ENCODE measurements around the gene SLC1A5.

Gene SLC1A5

DNA sequence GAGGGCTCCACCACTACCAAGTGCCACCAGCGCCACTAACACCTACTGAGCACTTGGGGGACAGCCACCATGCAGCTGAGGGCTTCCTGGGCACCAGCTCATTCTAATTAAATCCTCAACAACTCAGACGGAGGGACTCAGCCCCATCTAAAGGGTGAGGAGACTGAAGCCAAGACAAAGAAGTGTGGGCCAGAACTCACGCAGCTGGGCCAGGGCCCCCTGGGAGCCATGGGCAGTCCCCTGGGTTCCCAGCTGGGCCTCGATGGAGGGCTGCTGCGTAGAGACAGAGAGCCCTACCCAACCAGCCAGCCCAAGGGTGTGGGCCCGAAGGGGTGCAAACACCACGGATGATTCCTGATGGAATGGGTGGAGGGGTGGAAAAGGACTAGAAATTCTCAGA, 58.7 kb downstream of the SLC1A5 start:
- Histone ChIP-seq H3K4me1 (ENCODE audit: control insufficient read depth, insufficient read depth, low read length) (no peaks in the 10 kb centered on the region), H3K9me3 (ENCODE audit: control insufficient read depth, insufficient read depth, low read length) (no peaks in the 10 kb centered on the region), H3K27me3 (ENCODE audit: control insufficient read depth, insufficient read depth, low read length) (no peaks in the 10 kb centered on the region), H3K36me3 (ENCODE audit: control insufficient read depth, insufficient read depth, low read length) (peaks cover 96% of the 10 kb centered on the region), H3K27ac (ENCODE audit: low read depth, low read length) (no peak overlapping the region), H3K4me3 (ENCODE audit: low read depth, low read length) (no peak overlapping the region), H3K9ac (ENCODE audit: low read depth, low read length) (no peak overlapping the region)

DNA sequence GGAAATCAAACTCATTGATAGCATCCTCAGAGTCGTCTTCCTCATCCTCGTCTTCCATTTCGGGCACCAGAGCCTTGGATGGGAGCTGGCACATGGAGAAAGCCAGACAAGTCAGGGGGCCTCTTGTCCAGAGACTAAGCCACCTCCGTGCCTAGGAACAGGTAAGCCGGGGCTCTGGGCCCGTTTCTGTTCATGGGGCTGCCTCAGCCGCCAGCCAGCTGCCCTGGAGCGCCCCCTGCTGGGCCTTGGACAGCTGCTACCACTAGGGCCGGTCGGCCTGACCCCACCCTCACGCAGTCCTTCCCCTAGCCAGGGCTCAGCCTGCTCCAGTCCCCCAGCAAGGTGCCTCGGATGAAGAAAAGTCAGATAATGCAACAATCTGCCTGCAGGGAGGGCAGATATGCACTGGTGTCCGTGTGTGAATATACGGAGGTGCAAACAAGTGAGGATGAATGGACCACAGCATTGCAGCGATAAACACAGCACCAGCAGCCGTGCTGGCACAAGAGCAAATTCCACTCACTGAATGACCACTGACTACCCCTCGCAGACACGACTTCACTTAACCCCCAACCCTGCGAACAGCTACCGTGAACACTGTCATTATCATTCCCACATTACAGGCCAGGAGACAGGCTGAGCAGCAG, 59.6 kb downstream of the SLC1A5 start:
- Histone ChIP-seq H3K27me3 (ENCODE audit: control insufficient read depth, insufficient read depth, low read length) (no peaks in the 10 kb centered on the region), H3K4me3 (ENCODE audit: low read depth, low read length) (no peak overlapping the region), H3K9ac (ENCODE audit: low read depth, low read length) (no peak overlapping the region), H3K4me1 (ENCODE audit: control insufficient read depth, insufficient read depth, low read length) (no peaks in the 10 kb centered on the region), H3K9me3 (ENCODE audit: control insufficient read depth, insufficient read depth, low read length) (no peaks in the 10 kb centered on the region), H3K27ac (ENCODE audit: low read depth, low read length) (no peak overlapping the region), H3K36me3 (ENCODE audit: control insufficient read depth, insufficient read depth, low read length) (peaks cover 97% of the 10 kb centered on the region)

DNA sequence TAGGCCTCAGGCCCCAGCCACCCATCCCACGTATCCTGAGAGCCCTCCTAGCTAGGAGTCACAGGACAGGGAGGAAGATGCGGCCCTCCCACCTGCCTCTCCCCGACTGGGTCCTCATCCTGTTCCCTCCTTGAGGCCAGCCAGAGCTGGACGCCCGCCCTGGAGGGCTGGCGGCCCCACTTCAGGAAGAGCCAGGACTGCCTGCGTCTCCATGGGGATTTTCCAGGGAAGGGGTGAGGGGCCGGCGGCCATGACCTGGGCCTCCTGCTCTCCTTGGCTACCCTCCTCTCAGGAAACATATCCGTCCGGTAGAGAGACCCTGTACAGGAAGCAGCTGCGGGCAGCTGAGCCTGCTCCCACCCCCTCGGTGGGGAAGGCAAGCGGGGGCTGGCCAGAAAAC, 60.2 kb downstream of the SLC1A5 start:
- Histone ChIP-seq H3K36me3 (ENCODE audit: control insufficient read depth, insufficient read depth, low read length) (peaks cover 97% of the 10 kb centered on the region), H3K4me1 (ENCODE audit: control insufficient read depth, insufficient read depth, low read length) (no peaks in the 10 kb centered on the region), H3K27me3 (ENCODE audit: control insufficient read depth, insufficient read depth, low read length) (no peaks in the 10 kb centered on the region), H3K9ac (ENCODE audit: low read depth, low read length) (no peak overlapping the region), H3K4me3 (ENCODE audit: low read depth, low read length) (no peak overlapping the region), H3K9me3 (ENCODE audit: control insufficient read depth, insufficient read depth, low read length) (no peaks in the 10 kb centered on the region), H3K27ac (ENCODE audit: low read depth, low read length) (peak overlapping the region; percentile 28)

DNA sequence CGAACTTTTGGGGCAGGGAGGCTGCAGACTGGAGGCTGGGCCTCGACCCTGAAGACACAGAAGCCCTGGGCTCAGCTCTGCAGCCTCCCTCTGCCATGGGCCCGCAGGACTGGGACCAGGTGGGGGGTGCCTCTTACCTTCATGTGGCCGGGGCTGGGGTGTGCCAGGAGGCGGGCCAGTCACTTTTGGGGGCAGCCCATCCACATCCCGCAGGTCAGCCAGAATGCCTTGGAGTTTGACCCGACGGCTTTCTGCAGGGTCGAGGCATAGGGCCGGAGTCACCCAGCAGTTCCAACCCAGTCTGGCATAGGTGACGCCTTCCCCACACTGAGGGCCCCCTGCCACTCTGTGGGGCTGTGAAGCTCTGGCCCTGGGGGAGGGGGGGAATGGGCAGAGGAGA, 60.6 kb downstream of the SLC1A5 start:
- no peaks in the 10 kb centered on the region for H3K9me3 ChIP-seq (ENCODE audit: control insufficient read depth, insufficient read depth, low read length)
- no peaks in the 10 kb centered on the region for H3K27me3 ChIP-seq (ENCODE audit: control insufficient read depth, insufficient read depth, low read length)
- no peaks in the 10 kb centered on the region for H3K4me1 ChIP-seq (ENCODE audit: control insufficient read depth, insufficient read depth, low read length)
- no peak overlapping the region for H3K4me3 ChIP-seq (ENCODE audit: low read depth, low read length)
- H3K36me3 ChIP-seq (ENCODE audit: control insufficient read depth, insufficient read depth, low read length) = peaks cover 97% of the 10 kb centered on the region
- no peak overlapping the region for H3K9ac ChIP-seq (ENCODE audit: low read depth, low read length)
- no peak overlapping the region for H3K27ac ChIP-seq (ENCODE audit: low read depth, low read length)

DNA sequence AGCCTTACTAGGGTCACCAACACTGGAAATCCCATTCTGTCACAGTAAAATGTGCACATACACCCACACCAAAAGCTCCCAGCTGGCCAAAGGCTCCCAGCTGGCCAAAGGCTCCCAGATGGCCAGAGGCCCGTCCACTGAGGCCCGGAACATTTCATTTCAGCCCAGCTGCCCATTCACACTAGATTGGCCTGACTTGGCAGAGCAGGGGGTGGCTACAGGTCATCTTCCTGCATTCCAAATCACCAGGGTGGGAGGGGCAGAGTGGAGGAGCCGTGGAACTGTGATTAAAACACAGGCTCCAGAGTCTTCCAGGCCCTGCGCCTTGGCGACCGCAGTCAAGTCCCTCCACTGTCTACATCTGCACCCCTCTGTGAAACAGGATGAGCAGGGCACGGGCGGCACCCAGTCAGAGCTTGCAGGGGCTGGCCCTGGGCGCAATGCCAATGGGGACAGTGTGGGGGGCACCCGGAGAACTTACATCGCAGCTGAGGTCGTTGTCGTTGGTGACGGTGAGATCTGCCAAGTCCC, 61.4 kb downstream of the SLC1A5 start:
- Histone ChIP-seq H3K36me3 (ENCODE audit: control insufficient read depth, insufficient read depth, low read length) (peaks cover 97% of the 10 kb centered on the region), H3K4me1 (ENCODE audit: control insufficient read depth, insufficient read depth, low read length) (no peaks in the 10 kb centered on the region), H3K9ac (ENCODE audit: low read depth, low read length) (no peak overlapping the region), H3K27me3 (ENCODE audit: control insufficient read depth, insufficient read depth, low read length) (no peaks in the 10 kb centered on the region), H3K27ac (ENCODE audit: low read depth, low read length) (no peak overlapping the region), H3K9me3 (ENCODE audit: control insufficient read depth, insufficient read depth, low read length) (no peaks in the 10 kb centered on the region), H3K4me3 (ENCODE audit: low read depth, low read length) (no peak overlapping the region)

DNA sequence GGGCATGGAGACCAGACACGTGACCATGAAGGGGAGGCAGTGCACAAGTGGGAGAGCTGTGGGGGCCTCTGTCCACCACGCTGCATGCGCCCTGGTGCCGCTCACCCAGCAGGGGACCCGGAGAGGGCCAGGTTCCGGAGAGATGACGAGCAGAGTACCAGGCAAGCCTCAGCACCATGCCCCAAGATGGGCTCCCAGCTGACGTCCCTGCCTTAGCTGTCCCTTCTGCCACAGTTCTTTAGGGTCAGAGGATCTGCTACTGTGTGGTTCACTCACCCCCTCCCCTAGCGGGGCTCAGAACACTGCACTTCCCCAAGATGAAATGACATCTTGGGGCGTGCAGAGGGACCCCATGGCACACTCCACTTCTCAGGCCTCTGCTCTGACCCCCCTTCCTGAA, 61.8 kb downstream of the SLC1A5 start:
- Histone ChIP-seq H3K36me3 (ENCODE audit: control insufficient read depth, insufficient read depth, low read length) (peaks cover 97% of the 10 kb centered on the region), H3K9me3 (ENCODE audit: control insufficient read depth, insufficient read depth, low read length) (no peaks in the 10 kb centered on the region), H3K27ac (ENCODE audit: low read depth, low read length) (no peak overlapping the region)

DNA sequence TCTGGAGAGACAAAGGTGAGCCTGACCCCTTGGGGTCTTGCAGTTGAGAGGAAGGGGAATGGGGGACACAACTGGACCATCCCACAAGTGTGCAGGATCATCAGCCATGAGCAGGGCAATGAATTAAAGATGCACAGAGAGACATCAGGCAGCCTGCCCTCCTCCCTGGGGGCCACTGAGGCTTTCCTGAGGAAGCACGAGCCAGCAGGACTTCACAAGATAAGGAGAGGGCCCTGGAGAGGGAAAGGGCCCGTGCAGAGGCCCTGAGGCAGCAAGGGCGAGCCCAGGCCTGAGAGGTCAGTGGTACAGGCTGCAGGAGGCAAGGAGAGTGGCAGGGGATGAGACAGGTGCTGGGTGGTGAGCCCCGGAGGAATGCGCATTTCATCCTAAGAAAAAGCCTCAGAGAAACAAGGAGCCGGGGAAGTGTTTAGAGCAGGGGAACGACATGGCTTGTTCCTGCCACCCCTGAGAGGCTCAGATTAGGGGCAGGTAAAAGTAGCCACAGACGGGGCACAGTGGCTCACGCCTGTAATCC, 62.5 kb downstream of the SLC1A5 start:
- Histone ChIP-seq H3K36me3 (ENCODE audit: control insufficient read depth, insufficient read depth, low read length) (peaks cover 97% of the 10 kb centered on the region), H3K4me1 (ENCODE audit: control insufficient read depth, insufficient read depth, low read length) (no peaks in the 10 kb centered on the region), H3K27me3 (ENCODE audit: control insufficient read depth, insufficient read depth, low read length) (no peaks in the 10 kb centered on the region), H3K9ac (ENCODE audit: low read depth, low read length) (no peak overlapping the region), H3K4me3 (ENCODE audit: low read depth, low read length) (no peak overlapping the region), H3K9me3 (ENCODE audit: control insufficient read depth, insufficient read depth, low read length) (no peaks in the 10 kb centered on the region), H3K27ac (ENCODE audit: low read depth, low read length) (no peak overlapping the region)

More for the DNA sequence above, 61.8 kb downstream of the SLC1A5 start:
- Histone ChIP-seq H3K4me1 (ENCODE audit: control insufficient read depth, insufficient read depth, low read length) (no peaks in the 10 kb centered on the region), H3K4me3 (ENCODE audit: low read depth, low read length) (no peak overlapping the region), H3K27me3 (ENCODE audit: control insufficient read depth, insufficient read depth, low read length) (no peaks in the 10 kb centered on the region), H3K9ac (ENCODE audit: low read depth, low read length) (no peak overlapping the region)

DNA sequence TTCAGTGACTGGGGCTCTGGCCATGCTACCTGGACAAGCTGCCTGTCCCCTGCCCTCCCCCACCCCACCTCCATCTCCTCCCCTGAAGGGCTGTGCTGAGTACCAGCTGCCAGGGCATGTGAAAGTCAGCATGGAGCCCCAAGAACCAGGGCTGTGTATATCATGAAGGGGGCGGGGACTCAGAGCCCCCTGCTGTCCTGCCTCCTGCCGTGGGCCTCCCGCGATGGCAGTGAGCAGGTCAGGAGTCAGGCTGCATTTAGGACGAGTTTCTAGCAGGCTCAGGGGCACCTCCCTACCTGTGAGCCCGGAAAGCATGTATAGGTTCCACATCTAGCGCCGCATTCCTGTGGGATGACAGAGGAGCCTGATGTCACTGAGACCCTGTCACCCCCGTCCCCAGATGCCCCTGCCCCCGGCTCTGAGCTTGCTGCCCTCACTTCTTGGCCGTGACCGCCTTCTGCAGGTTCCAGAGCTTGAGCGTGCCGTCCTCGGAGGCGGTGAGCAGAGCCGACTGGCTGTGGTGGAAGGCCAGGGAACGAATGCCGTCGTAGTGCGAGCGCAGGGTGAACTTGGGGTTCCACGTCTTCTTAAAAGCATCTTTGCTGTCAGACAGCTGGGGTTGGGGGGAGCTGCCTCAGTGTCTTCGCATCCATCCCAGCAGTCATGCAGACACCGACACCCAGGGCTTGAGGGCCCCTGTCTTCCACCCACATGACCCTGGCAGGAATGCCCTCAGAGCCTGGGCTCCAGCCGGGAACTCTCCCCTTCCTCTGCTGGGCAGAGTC, 63.2 kb downstream of the SLC1A5 start:
- H3K9ac ChIP-seq (ENCODE audit: low read depth, low read length) = no peak overlapping the region
- peaks cover 98% of the 10 kb centered on the region for H3K36me3 ChIP-seq (ENCODE audit: control insufficient read depth, insufficient read depth, low read length)
- no peak overlapping the region for H3K4me3 ChIP-seq (ENCODE audit: low read depth, low read length)
- H3K9me3 ChIP-seq (ENCODE audit: control insufficient read depth, insufficient read depth, low read length) = no peaks in the 10 kb centered on the region
- H3K27ac ChIP-seq (ENCODE audit: low read depth, low read length) = no peak overlapping the region
- H3K4me1 ChIP-seq (ENCODE audit: control insufficient read depth, insufficient read depth, low read length) = no peaks in the 10 kb centered on the region
- no peaks in the 10 kb centered on the region for H3K27me3 ChIP-seq (ENCODE audit: control insufficient read depth, insufficient read depth, low read length)
